Liver (tissue), 9 donors: ENCODE results near the gene UBE2S. TPM values are rescaled to one million over a fixed set of nuclear protein-coding genes. Genes with fewer than 3 reads are reported as not detected.

Experiments used
- DNase-seq: peaks from one replicate; pipeline ENCODE4 v3.0.0-alpha.2; 2017; ENCODE audit warnings: low spot score
- H3K27ac ChIP-seq, 2 donors: one replicate each; pipeline ENCODE4 v1.7.0; 2013; ENCODE audit warnings: inconsistent platforms in 2 of 2, low read length in 2 of 2, control low read depth in 1 of 2, low read depth in 1 of 2, mild to moderate bottlenecking in 1 of 2
- H3K27me3 ChIP-seq, 4 donors: one replicate each; pipeline versions ENCODE4 v1.6.1 to v1.7.0; 2013; ENCODE audit warnings: low read length in 3 of 4, inconsistent platforms in 1 of 4, mild to moderate bottlenecking in 1 of 4, moderate library complexity in 1 of 4; ENCODE audit not compliant: control insufficient read depth in 4 of 4, insufficient read depth in 4 of 4
- H3K36me3 ChIP-seq, 4 donors: one replicate each; pipeline versions ENCODE4 v1.6.1 to v1.7.0; 2013; ENCODE audit warnings: low read length in 3 of 4, mild to moderate bottlenecking in 3 of 4, low read depth in 1 of 4, moderate library complexity in 1 of 4; ENCODE audit not compliant: control insufficient read depth in 4 of 4, insufficient read depth in 3 of 4
- H3K4me1 ChIP-seq, 4 donors: one replicate each; pipeline versions ENCODE4 v1.6.1 to v1.7.0; 2013; ENCODE audit warnings: low read length in 3 of 4, mild to moderate bottlenecking in 3 of 4, moderate library complexity in 1 of 4; ENCODE audit not compliant: control insufficient read depth in 4 of 4, insufficient read depth in 4 of 4
- H3K4me3 ChIP-seq, 3 donors: one replicate each; pipeline versions ENCODE4 v1.6.1 to v1.7.0; 2013; ENCODE audit warnings: low read length in 3 of 3, control low read depth in 1 of 3, low read depth in 1 of 3, mild to moderate bottlenecking in 1 of 3
- H3K9ac ChIP-seq, 2 donors: one replicate each; pipeline ENCODE4 v1.7.0; 2013; ENCODE audit warnings: low read length in 2 of 2, mild to moderate bottlenecking in 2 of 2, moderate library complexity in 2 of 2, control low read depth in 1 of 2, low read depth in 1 of 2
- H3K9me3 ChIP-seq, 4 donors: one replicate each; pipeline versions ENCODE4 v1.6.1 to v1.7.0; 2013; ENCODE audit warnings: low read length in 3 of 4; ENCODE audit not compliant: control insufficient read depth in 4 of 4
- EGR1 ChIP-seq, 2 donors: IDR thresholded peaks; 2 replicates each; pipeline ENCODE4 v1.6.1; 2016 to 2018; ENCODE audit warnings: antibody characterized with exemption in 2 of 2, low read depth in 2 of 2
- FOXA1 ChIP-seq: IDR thresholded peaks from 2 replicates; pipeline ENCODE4 v1.6.1; 2016; ENCODE audit warnings: antibody characterized with exemption
- FOXA2 ChIP-seq: IDR thresholded peaks from 2 replicates; pipeline ENCODE4 v1.6.1; 2016; ENCODE audit warnings: antibody characterized with exemption
- GABPA ChIP-seq, 2 donors: IDR thresholded peaks in 1 of 2; conservative IDR thresholded peaks in 1 of 2; 2 replicates each; pipeline ENCODE4 v1.6.1; 2016; ENCODE audit warnings: antibody characterized with exemption in 2 of 2, mild to moderate bottlenecking in 1 of 2, moderate library complexity in 1 of 2
- HNF4A ChIP-seq, 2 donors: conservative IDR thresholded peaks; 2 replicates each; pipeline ENCODE4 v1.6.1; 2016; ENCODE audit warnings: antibody characterized with exemption in 2 of 2, mild to moderate bottlenecking in 2 of 2
- JUND ChIP-seq, 2 donors: IDR thresholded peaks; 2 replicates each; pipeline ENCODE4 v1.6.1; 2016; ENCODE audit warnings: antibody characterized with exemption in 2 of 2
- NR2F2 ChIP-seq: IDR thresholded peaks from 2 replicates; pipeline ENCODE4 v1.6.1; 2016; ENCODE audit warnings: antibody characterized with exemption
- RAD21 ChIP-seq, 2 donors: IDR thresholded peaks; 2 replicates each; pipeline ENCODE4 v1.6.1; 2016; ENCODE audit warnings: antibody characterized with exemption in 2 of 2, mild to moderate bottlenecking in 2 of 2
- SP1 ChIP-seq: IDR thresholded peaks from 2 replicates; pipeline ENCODE4 v1.6.1; 2018; ENCODE audit warnings: antibody characterized with exemption, mild to moderate bottlenecking
- YY1 ChIP-seq: IDR thresholded peaks from 2 replicates; pipeline ENCODE4 v1.6.1; 2016; ENCODE audit warnings: antibody characterized with exemption, mild to moderate bottlenecking
- WGBS: extraction: QIAGEN DNeasy Blood & Tissue Kit; methylation state at CpG from one replicate; pipeline ENCODE4 v1.1.7; 2013; 5-methylcytosine and 5-hydroxymethylcytosine counted together
- polyA plus RNA-seq, 2 donors: library from polyadenylated mRNA; stranded (reverse) in 1 of 2; unstranded in 1 of 2; fragments of 200-250 nt in 1 of 2; fragments of >200 nt in 1 of 2; fragmentation: Nextera tagmentation in 1 of 2; extraction: Ambion mirVana in 1 of 2; gene quantifications; one replicate each; pipeline versions ENCODE4 v1.2.1 to v1.2.3, GENCODE V29; 2013 to 2015
- total RNA-seq, 2 donors: library from RNA; depleted of rRNA; stranded (reverse); fragments of >200 nt; gene quantifications; one replicate each; pipeline ENCODE4 v1.2.3, GENCODE V29; 2014
- TF ChIP-seq, protein P1 (sequence below): IDR thresholded peaks from 2 replicates; pipeline ENCODE4 v1.6.1; 2016; ENCODE audit warnings: antibody characterized with exemption, mild to moderate bottlenecking
- TF ChIP-seq, protein P2 (sequence below): IDR thresholded peaks from 2 replicates; pipeline ENCODE4 v1.6.1; 2016; ENCODE audit warnings: antibody characterized with exemption
- TF ChIP-seq, protein P3 (sequence below): IDR thresholded peaks from 2 replicates; pipeline ENCODE4 v1.6.1; 2016; ENCODE audit warnings: antibody characterized with exemption
- TF ChIP-seq, protein P4 (sequence below): IDR thresholded peaks from 2 replicates; pipeline ENCODE4 v1.6.1; 2016; ENCODE audit warnings: antibody characterized with exemption
- donor health status: healthy.
- donor health status: healthy.
- donor health status: healthy.
- donor health status: healthy.
- donor health status: healthy.

UBE2S gene
- total and polyA plus RNA-seq, 4 donors, result 5.2 to 95.2 (median 6.8) TPM

DNA sequence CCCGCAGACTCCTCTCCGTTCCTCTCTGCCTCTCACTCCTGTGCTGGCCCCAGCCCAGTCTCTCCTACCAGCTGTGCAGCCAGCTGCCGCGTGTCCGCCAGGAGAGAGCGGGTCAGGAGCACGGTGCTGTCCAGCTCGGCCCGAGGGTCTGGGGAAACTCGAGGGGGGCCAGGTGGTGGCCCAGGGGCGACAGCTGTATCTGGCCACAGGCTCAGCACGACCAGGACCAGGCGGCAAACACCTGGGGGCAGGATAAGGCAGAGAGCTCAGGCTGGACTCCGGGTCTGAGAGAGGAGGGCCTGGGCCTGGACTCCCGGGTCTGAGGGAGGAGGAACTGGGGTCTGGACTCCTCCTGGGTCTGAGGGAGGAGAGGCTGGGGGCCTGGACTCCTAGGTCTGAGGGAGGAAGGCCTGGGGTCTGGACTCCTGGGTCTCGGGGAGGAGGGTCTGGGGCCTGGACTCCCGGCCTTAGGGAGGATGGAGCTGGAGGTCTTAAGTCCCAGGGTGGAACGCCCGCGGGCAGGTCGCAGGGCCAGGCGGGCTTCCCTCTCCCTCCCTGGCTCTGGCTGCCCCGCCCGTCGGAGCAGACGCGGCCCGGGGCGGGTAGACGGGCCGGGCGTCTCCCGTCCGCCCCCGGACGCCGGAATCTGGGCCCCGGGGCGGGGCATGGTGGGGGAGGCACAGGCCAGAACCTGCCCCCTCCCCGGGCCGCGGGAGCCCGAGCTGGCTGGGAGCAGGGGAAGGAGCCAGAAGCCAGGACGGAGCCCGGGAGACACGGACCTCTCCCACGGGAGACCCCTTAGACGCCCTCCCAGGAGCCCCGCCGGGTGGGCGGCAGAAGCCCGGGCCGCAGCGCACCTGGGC, 38.7 kb downstream of the UBE2S start:
- Histone ChIP-seq H3K4me1 (peaks cover 0 to 9% (median 1%) of the 10 kb centered on the region in 4 donors), H3K27ac (no peak overlapping the region), H3K4me3 (peak overlapping the region in 1 of 3 donors; percentile 4), H3K36me3 (no peaks in the 10 kb centered on the region), H3K9me3 (no peaks in the 10 kb centered on the region), H3K9ac (no peak overlapping the region), H3K27me3 (peaks cover 0 to 11% (median 7%) of the 10 kb centered on the region in 4 donors)
- WGBS, result 9% methylated on average over 53 of the region's 54 CpGs
- TF ChIP-seq, protein P1, sequence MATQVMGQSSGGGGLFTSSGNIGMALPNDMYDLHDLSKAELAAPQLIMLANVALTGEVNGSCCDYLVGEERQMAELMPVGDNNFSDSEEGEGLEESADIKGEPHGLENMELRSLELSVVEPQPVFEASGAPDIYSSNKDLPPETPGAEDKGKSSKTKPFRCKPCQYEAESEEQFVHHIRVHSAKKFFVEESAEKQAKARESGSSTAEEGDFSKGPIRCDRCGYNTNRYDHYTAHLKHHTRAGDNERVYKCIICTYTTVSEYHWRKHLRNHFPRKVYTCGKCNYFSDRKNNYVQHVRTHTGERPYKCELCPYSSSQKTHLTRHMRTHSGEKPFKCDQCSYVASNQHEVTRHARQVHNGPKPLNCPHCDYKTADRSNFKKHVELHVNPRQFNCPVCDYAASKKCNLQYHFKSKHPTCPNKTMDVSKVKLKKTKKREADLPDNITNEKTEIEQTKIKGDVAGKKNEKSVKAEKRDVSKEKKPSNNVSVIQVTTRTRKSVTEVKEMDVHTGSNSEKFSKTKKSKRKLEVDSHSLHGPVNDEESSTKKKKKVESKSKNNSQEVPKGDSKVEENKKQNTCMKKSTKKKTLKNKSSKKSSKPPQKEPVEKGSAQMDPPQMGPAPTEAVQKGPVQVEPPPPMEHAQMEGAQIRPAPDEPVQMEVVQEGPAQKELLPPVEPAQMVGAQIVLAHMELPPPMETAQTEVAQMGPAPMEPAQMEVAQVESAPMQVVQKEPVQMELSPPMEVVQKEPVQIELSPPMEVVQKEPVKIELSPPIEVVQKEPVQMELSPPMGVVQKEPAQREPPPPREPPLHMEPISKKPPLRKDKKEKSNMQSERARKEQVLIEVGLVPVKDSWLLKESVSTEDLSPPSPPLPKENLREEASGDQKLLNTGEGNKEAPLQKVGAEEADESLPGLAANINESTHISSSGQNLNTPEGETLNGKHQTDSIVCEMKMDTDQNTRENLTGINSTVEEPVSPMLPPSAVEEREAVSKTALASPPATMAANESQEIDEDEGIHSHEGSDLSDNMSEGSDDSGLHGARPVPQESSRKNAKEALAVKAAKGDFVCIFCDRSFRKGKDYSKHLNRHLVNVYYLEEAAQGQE, result no peak
- no peak for TF ChIP-seq GABPA (IDR thresholded peaks at IDR 0.05 in 1 of 2, conservative IDR thresholded peaks at IDR 0.05 in 1 of 2)
- no peak for TF ChIP-seq NR2F2
- no peak for TF ChIP-seq SP1
- TF ChIP-seq JUND (IDR thresholded peaks at IDR 0.05), result no peak
- TF ChIP-seq YY1, result no peak
- no peak for TF ChIP-seq FOXA2
- TF ChIP-seq, protein P2, sequence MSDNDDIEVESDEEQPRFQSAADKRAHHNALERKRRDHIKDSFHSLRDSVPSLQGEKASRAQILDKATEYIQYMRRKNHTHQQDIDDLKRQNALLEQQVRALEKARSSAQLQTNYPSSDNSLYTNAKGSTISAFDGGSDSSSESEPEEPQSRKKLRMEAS, result no peak
- no peak for TF ChIP-seq HNF4A (conservative IDR thresholded peaks at IDR 0.05)
- no peak for TF ChIP-seq RAD21 (IDR thresholded peaks at IDR 0.05)
- no peak for TF ChIP-seq EGR1 (IDR thresholded peaks at IDR 0.05; ENCODE audit: low read depth in 2 of 2)
- TF ChIP-seq, protein P3, sequence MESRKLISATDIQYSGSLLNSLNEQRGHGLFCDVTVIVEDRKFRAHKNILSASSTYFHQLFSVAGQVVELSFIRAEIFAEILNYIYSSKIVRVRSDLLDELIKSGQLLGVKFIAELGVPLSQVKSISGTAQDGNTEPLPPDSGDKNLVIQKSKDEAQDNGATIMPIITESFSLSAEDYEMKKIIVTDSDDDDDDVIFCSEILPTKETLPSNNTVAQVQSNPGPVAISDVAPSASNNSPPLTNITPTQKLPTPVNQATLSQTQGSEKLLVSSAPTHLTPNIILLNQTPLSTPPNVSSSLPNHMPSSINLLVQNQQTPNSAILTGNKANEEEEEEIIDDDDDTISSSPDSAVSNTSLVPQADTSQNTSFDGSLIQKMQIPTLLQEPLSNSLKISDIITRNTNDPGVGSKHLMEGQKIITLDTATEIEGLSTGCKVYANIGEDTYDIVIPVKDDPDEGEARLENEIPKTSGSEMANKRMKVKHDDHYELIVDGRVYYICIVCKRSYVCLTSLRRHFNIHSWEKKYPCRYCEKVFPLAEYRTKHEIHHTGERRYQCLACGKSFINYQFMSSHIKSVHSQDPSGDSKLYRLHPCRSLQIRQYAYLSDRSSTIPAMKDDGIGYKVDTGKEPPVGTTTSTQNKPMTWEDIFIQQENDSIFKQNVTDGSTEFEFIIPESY, result no peak
- DNase-seq, result no peak

DNA sequence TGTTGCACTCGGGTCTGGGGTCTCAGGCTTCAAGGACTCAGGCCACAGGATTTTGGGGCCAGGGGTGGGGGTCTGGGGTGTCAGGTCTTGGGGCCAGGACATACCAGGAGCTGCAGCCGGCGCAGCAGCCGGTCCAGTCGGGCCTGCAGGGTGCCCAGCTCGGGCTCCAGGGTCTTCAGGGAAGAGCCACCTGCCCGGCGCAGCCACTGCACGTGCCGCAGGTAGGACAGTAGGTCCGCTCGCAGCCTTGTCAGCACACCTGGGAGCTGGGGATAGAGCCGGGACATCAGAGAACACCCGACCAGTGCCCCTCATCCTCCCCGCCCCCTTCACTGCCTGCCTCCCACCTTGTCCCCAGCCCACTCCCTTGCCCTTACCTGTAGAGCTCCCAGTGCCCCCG, 39.5 kb downstream of the UBE2S start:
- no peak overlapping the region for H3K9ac ChIP-seq
- H3K4me3 ChIP-seq, result no peak overlapping the region
- H3K36me3 ChIP-seq, result no peaks in the 10 kb centered on the region
- 75% methylated on average over 16 of the region's 16 CpGs for WGBS
- no peaks in the 10 kb centered on the region for H3K9me3 ChIP-seq
- TF ChIP-seq RAD21 (IDR thresholded peaks at IDR 0.05) (no peak), YY1 (no peak), FOXA1 (no peak)
- TF ChIP-seq, protein P1, result no peak
- TF ChIP-seq, protein P4, sequence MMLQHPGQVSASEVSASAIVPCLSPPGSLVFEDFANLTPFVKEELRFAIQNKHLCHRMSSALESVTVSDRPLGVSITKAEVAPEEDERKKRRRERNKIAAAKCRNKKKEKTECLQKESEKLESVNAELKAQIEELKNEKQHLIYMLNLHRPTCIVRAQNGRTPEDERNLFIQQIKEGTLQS, result no peak
- no peak for DNase-seq
- H3K27me3 ChIP-seq, result peaks cover 0 to 11% (median 7%) of the 10 kb centered on the region in 4 donors
- peaks cover 0 to 9% (median 1%) of the 10 kb centered on the region in 4 donors for H3K4me1 ChIP-seq
- H3K27ac ChIP-seq, result no peak overlapping the region
